Suprapubic skin (tissue), 4 donors: ENCODE data around the gene CSRNP3.

Experiments
- CTCF ChIP-seq, 2 donors: fragments of 200-600 bp in 1 of 2; fragments of 450-650 bp in 1 of 2; sonication (generic) in 1 of 2; IDR thresholded peaks; one replicate each; pipeline ENCODE4 v1.5.1; 2016 to 2019; ENCODE audit warnings: antibody characterized with exemption in 2 of 2, mild to moderate bottlenecking in 1 of 2, moderate library complexity in 1 of 2
- POLR2A ChIP-seq, 2 donors: fragments of 450-650 bp; IDR thresholded peaks; one replicate each; pipeline ENCODE4 v1.6.1; 2017; ENCODE audit warnings: antibody characterized with exemption in 2 of 2, mild to moderate bottlenecking in 2 of 2, moderate library complexity in 2 of 2
- POLR2AphosphoS5 ChIP-seq, 3 donors: sonication (generic); formaldehyde crosslinking; IDR thresholded peaks; one replicate each; pipeline ENCODE4 v1.6.1; 2017; ENCODE audit warnings: antibody characterized with exemption in 3 of 3

DNA sequence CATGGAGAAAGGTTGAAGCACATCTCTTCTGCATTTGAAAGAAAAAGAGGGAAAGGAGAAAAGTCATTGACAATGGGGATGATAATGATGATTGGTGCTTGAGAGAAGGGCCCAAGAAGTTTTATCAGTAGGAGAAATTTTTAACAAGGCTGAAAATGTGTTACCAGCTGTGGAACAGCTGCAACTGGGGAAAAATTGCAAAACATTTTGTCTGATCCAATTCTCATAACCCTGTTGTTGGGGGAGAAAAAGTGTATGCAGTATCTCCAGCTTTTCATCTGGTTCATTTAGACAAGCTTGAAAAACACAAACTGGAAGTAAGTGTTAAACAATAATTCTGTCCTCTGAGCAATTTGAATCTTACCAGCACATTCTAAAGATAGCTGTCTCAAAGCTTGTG is 92.7 kb downstream of the CSRNP3 start:
- no peak for TF ChIP-seq CTCF (IDR thresholded peaks at IDR 0.05)
- TF ChIP-seq POLR2AphosphoS5 (IDR thresholded peaks at IDR 0.05), result no peak
- no peak for TF ChIP-seq POLR2A (IDR thresholded peaks at IDR 0.05)
